Activated CD8-positive, alpha-beta T cell treated with anti-CD3 and anti-CD28 coated beads, Interleukin-2, amount 10 ng/mL, durations not matched to agents 7 days and 5 days (primary cell): ENCODE results near the gene SPATA32. TPM values are rescaled to one million over a fixed set of nuclear protein-coding genes. Genes with fewer than 3 reads are reported as not detected.

Source experiments
- ATAC-seq: fragments of 150-1000 bp; cut with Tn5 transposase; one replicate; pipeline ENCODE4 v1.10.0; 2021; ENCODE audit warnings: moderate library complexity
- CTCF ChIA-PET: fragments of 350-600 bp; sonication (Branson Sonifier 250); formaldehyde crosslinking; loops from one replicate; lab custom pipeline; 2021; ENCODE audit warnings: antibody characterized with exemption; lab: Charles Lee
- POLR2A ChIA-PET: fragments of 350-600 bp; sonication (Branson Sonifier 250); formaldehyde crosslinking; loops from one replicate; lab custom pipeline; 2021; ENCODE audit warnings: antibody characterized with exemption; lab: Charles Lee
- DNase-seq: peaks from one replicate; pipeline ENCODE4 v3.0.0-alpha.2; 2020
- H3K27ac Mint-ChIP-seq: one replicate; pipeline ENCODE4 v1.8.0; 2021; ENCODE audit warnings: mild to moderate bottlenecking, mixed read lengths
- H3K27me3 Mint-ChIP-seq: one replicate; pipeline ENCODE4 v1.8.0; 2021; ENCODE audit warnings: low read depth, mixed read lengths
- H3K36me3 Mint-ChIP-seq: one replicate; pipeline ENCODE4 v1.8.0; 2021; ENCODE audit warnings: low read depth, mixed read lengths
- H3K4me1 Mint-ChIP-seq: one replicate; pipeline ENCODE4 v1.8.0; 2021; ENCODE audit warnings: low read depth, mixed read lengths
- H3K4me3 Mint-ChIP-seq: one replicate; pipeline ENCODE4 v1.8.0; 2021; ENCODE audit warnings: mild to moderate bottlenecking, mixed read lengths
- H3K9me3 Mint-ChIP-seq: one replicate; pipeline ENCODE4 v1.8.0; 2022; ENCODE audit warnings: mixed read lengths; ENCODE audit not compliant: insufficient read depth
- total RNA-seq, 2 experiments: library from RNA; stranded (reverse); gene quantifications; one replicate each; pipeline ENCODE4 v1.2.3, GENCODE V29; 2021

The SPATA32 gene
- total RNA-seq, 2 experiments from 2014 or later: 0.52 to 0.55 TPM

GRCh38 chr17:45293413-45294211, 31.7 kb upstream of the SPATA32 start:
- ChIA-PET CTCF (interaction anchor here (1.4 to 5.4 kb wide), 5 partner anchors 16 to 92 kb away, joined by 4 to 41 read pairs (median 4); no protein-coding TSS in a partner anchor), POLR2A (interaction anchor here (2.1 to 4.1 kb wide), 2 partner anchors 17 to 23 kb away, joined by 13 to 20 read pairs; partner anchors contain the start of gene MAP3K14)
- DNase-seq: no peak

GRCh38 chr17:45292696-45293412, 31.0 kb upstream of the SPATA32 start:
- Mint-ChIP-seq H3K4me1 (peaks cover 81% of the 10 kb centered on the region), H3K27ac (peak overlapping the region; percentile 67), H3K36me3 (peaks cover 48% of the 10 kb centered on the region), H3K9me3 (no peaks in the 10 kb centered on the region), H3K4me3 (no peak overlapping the region), H3K27me3 (no peaks in the 10 kb centered on the region)
- DNase-seq (no peak), ATAC-seq (no peak)
- ChIA-PET POLR2A (interaction anchor here (2.1 to 4.1 kb wide), 2 partner anchors 18 to 24 kb away, joined by 13 to 20 read pairs; partner anchors contain the start of gene MAP3K14), CTCF (interaction anchor here (0.9 to 5.4 kb wide), 6 partner anchors 15 to 94 kb away, joined by 4 to 41 read pairs (median 4); partner anchors contain the start of gene MAP3K14)

More at GRCh38 chr17:45293413-45294211, 31.7 kb upstream of the SPATA32 start:
- H3K27ac Mint-ChIP-seq: peak overlapping the region; percentile 67
- H3K4me3 Mint-ChIP-seq: no peak overlapping the region
- H3K27me3 Mint-ChIP-seq: no peaks in the 10 kb centered on the region
- no peaks in the 10 kb centered on the region for H3K9me3 Mint-ChIP-seq
- H3K4me1 Mint-ChIP-seq: peaks cover 88% of the 10 kb centered on the region
- H3K36me3 Mint-ChIP-seq: peaks cover 54% of the 10 kb centered on the region
- no peak for ATAC-seq

DNA sequence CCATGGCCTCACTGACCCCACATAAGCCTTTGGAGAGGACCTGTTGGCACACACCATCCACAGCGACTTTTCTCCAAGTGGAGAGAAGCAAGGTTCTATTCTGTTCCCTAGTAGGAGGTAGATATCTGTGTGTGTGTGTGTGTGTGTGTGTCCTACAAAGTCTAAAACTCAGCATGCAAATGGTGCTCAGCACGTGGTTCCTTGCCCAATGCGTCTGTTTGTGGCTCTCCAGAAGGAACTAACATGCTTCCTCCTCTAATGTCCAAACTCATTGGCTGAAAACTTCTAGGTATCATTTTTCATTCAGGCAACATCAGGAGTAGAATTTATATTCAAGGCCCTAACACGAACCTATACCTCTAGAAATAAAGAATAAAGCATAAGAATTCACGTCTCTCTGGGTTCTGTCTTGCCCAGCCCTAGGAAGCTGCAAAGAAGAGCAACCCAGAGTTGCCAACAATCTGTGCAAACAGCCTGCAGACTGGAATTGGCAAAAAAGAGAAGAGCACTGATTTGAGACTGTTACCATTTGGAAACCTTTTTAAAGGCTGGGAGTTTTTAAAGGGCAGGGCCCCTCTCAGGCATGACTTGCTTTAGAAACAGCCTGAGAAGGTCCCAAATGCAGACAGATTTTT, 29.4 kb upstream of the SPATA32 start:
- Mint-ChIP-seq H3K36me3 (peaks cover 40% of the 10 kb centered on the region), H3K9me3 (no peaks in the 10 kb centered on the region), H3K4me3 (no peak overlapping the region), H3K4me1 (peaks cover 67% of the 10 kb centered on the region), H3K27me3 (no peaks in the 10 kb centered on the region), H3K27ac (peak overlapping the region; percentile 76)
- ATAC-seq (no peak), DNase-seq (no peak)
- CTCF ChIA-PET: interaction anchor here (1.0 to 5.4 kb wide), 4 partner anchors 14 to 72 kb away, joined by 4 to 41 read pairs (median 5); partner anchors contain the start of gene MAP3K14
- POLR2A ChIA-PET: interaction anchor here (1.0 kb wide), 1 partner anchor 25 kb away, joined by 3 read pairs; no protein-coding TSS in a partner anchor

- DNase-seq (no peak), ATAC-seq (no peak)
- H3K36me3 Mint-ChIP-seq: peaks cover 34% of the 10 kb centered on the region
- peak overlapping the region; percentile 76 for H3K27ac Mint-ChIP-seq
- ChIA-PET POLR2A (no interaction called here), CTCF (interaction anchor here (1.5 to 5.9 kb wide), 3 partner anchors 13 to 22 kb away, joined by 4 to 33 read pairs (median 6); no protein-coding TSS in a partner anchor)
- H3K27me3 Mint-ChIP-seq: no peaks in the 10 kb centered on the region
- H3K4me1 Mint-ChIP-seq: peaks cover 58% of the 10 kb centered on the region
- no peaks in the 10 kb centered on the region for H3K9me3 Mint-ChIP-seq
- H3K4me3 Mint-ChIP-seq: no peak overlapping the region
Measured at GRCh38 chr17:45290269-45290765, 28.4 kb upstream of the SPATA32 start.

DNA sequence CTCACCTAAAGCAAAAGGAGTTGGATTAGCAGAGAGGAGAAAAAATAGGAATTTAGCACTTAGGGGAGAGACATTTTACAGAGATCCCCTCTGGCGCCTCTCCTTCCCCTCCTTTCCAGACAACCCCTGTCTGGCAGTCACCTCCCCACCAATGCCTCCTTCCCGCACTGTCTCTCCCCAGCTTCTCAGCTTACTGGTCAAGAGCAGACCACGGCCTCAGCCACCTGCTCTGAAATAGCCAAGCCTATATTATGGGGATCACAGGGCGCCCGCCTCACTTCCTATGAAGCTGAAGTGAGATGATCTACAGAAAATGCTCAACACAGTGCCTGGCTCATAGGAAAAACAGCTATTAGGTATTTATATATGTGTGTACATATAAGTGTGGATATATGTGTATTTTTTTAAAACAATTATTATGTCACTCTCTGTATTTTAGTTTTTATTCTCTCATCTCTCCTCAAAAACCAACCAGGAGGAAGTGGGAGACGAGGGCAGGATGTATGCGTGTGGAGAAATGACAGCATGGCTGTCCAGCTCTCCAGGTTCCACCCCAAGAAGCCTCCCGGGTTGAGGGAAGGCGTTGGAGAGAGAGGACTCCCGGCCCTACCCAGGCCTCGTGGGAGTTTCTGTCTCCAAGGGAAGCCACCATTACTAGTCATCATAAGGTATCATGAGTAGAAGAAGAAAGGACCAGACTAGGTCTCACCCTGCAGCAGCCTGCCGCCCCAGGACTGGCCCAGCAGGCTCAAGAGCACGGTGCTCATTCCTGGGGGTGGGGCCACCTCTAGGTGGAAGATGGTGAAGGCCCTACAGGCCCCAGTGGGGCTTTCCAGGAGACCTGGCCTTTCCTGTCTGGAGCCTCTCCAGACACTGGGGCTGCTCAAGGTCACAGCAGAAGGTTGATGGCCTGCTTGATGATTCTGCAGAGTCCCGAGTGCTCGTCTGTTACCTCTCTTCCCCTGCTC, 27.7 kb upstream of the SPATA32 start:
- H3K9me3 Mint-ChIP-seq: no peaks in the 10 kb centered on the region
- peaks cover 37% of the 10 kb centered on the region for H3K36me3 Mint-ChIP-seq
- H3K4me1 Mint-ChIP-seq: peaks cover 50% of the 10 kb centered on the region
- no peaks in the 10 kb centered on the region for H3K27me3 Mint-ChIP-seq
- POLR2A ChIA-PET: interaction anchor here (0.6 to 1.2 kb wide), 3 partner anchors 10 to 91 kb away, joined by 4 to 6 read pairs (median 4); no protein-coding TSS in a partner anchor
- ATAC-seq (no peak), DNase-seq (no peak)
- H3K4me3 Mint-ChIP-seq: no peak overlapping the region
- CTCF ChIA-PET: interaction anchor here (1.1 to 5.9 kb wide), 3 partner anchors 13 to 29 kb away, joined by 3 to 33 read pairs (median 4); no protein-coding TSS in a partner anchor
- peak overlapping the region; percentile 76 for H3K27ac Mint-ChIP-seq

DNA sequence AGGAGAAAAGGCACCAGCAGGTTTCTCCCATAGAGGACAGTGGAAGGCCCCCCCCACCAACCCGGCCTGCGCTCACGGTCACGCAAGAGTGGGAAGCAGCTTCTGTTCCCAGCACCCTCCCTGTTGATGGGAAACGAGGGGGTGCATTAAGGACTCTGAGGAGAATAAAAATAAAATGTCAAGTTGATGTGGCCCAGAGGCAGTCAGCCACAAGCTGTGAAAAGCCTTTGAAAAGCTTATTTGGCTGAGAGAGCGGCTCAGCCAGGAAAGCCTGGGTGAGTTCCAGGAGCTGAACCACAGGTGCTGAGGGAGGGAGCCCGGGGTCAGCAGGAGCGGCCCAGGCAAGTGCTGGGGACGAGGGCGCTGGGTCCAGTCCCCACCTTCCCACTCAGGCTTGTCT, 26.9 kb upstream of the SPATA32 start:
- H3K9me3 Mint-ChIP-seq: no peaks in the 10 kb centered on the region
- peaks cover 49% of the 10 kb centered on the region for H3K4me1 Mint-ChIP-seq
- DNase-seq (no peak), ATAC-seq (no peak)
- H3K36me3 Mint-ChIP-seq: peaks cover 42% of the 10 kb centered on the region
- CTCF ChIA-PET: interaction anchor here (1.1 to 5.9 kb wide), 3 partner anchors 12 to 30 kb away, joined by 3 to 33 read pairs (median 4); no protein-coding TSS in a partner anchor
- POLR2A ChIA-PET: interaction anchor here (0.6 to 1.2 kb wide), 4 partner anchors 11 to 141 kb away, joined by 3 to 6 read pairs (median 4); no protein-coding TSS in a partner anchor
- peak overlapping the region; percentile 50 for H3K27ac Mint-ChIP-seq
- no peak overlapping the region for H3K4me3 Mint-ChIP-seq
- no peaks in the 10 kb centered on the region for H3K27me3 Mint-ChIP-seq

- no peak for DNase-seq
- Mint-ChIP-seq H3K27ac (no peak overlapping the region), H3K4me1 (peaks cover 50% of the 10 kb centered on the region), H3K36me3 (peaks cover 45% of the 10 kb centered on the region), H3K9me3 (no peaks in the 10 kb centered on the region), H3K4me3 (no peak overlapping the region), H3K27me3 (no peaks in the 10 kb centered on the region)
- POLR2A ChIA-PET: interaction anchor here (0.5 to 1.4 kb wide), 4 partner anchors 25 to 140 kb away, joined by 3 to 4 read pairs (median 3); no protein-coding TSS in a partner anchor
- no peak for ATAC-seq
- CTCF ChIA-PET: interaction anchor here (1.0 to 5.9 kb wide), 6 partner anchors 11 to 97 kb away, joined by 3 to 33 read pairs (median 4); no protein-coding TSS in a partner anchor
Measured at GRCh38 chr17:45287526-45288500, 25.9 kb upstream of the SPATA32 start.

- ATAC-seq (no peak), DNase-seq (no peak)
- no peak overlapping the region for H3K4me3 Mint-ChIP-seq
- peaks cover 43% of the 10 kb centered on the region for H3K4me1 Mint-ChIP-seq
- CTCF ChIA-PET: interaction anchor here (0.8 to 5.9 kb wide), 11 partner anchors 9 to 99 kb away, joined by 3 to 33 read pairs (median 5); partner anchors contain the start of gene MAP3K14
- no peaks in the 10 kb centered on the region for H3K27me3 Mint-ChIP-seq
- peak overlapping the region; percentile 72 for H3K27ac Mint-ChIP-seq
- no peaks in the 10 kb centered on the region for H3K9me3 Mint-ChIP-seq
- peaks cover 53% of the 10 kb centered on the region for H3K36me3 Mint-ChIP-seq
- POLR2A ChIA-PET: no interaction called here
Measured at GRCh38 chr17:45286286-45286685, 24.4 kb upstream of the SPATA32 start.
